Measurements from ENCODE around the gene SRRM3. TPM values are rescaled to one million over a fixed set of nuclear protein-coding genes. Genes with fewer than 3 reads are reported as not detected.

Gene SRRM3
- polyA plus RNA-seq, 1 of the 3 experiments (the other 2 are of a cell fraction): 2.7 TPM

- peaks cover 8% of the 10 kb centered on the region; the same call in 1 of the 2 replicates for H3K27me3 ChIP-seq (ENCODE audit: insufficient read depth)
- H3K27ac ChIP-seq (ENCODE audit: low read depth in 2 of 2, low read length in 1 of 2): no peak overlapping the region
- 75% methylated on average over 9 of the region's 9 CpGs for WGBS (ENCODE audit: low lambda C conversion rate)
- no peaks in the 10 kb centered on the region for H3K9me3 ChIP-seq
- H3K9me2 ChIP-seq: no peaks in the 10 kb centered on the region
- H3F3A ChIP-seq (replicated peaks; ENCODE audit: insufficient read depth): no peaks in the 10 kb centered on the region
- no peaks in the 10 kb centered on the region for H3K79me2 ChIP-seq (ENCODE audit: insufficient read depth)
- CTCF ChIA-PET: interaction anchor here (2.3 kb wide), 1 partner anchor 11 kb away, joined by 12 read pairs; no protein-coding TSS in a partner anchor
- no peak for DNase-seq
- H3K4me2 ChIP-seq: no peak overlapping the region
- H3K9ac ChIP-seq: no peak overlapping the region
- TF ChIP-seq FOSL2 (IDR thresholded peaks at IDR 0.05; ENCODE audit: borderline replicate concordance, low read depth) (no peak), ZBTB33 (IDR thresholded peaks at IDR 0.05; ENCODE audit: borderline replicate concordance, low read depth) (no peak), RAD21 (IDR thresholded peaks at IDR 0.05; ENCODE audit: low read length) (no peak), EZH2phosphoT487 (IDR thresholded peaks at IDR 0.05; ENCODE audit: borderline replicate concordance, low read depth) (no peak), RXRA (IDR thresholded peaks at IDR 0.05; ENCODE audit: borderline replicate concordance, low read depth) (no peak), NFIC (IDR thresholded peaks at IDR 0.05; ENCODE audit: borderline replicate concordance) (no peak), GATA2 (CRISPR knock-in tag; IDR thresholded peaks at IDR 0.05) (no peak), EP300 (IDR thresholded peaks at IDR 0.05; ENCODE audit: borderline replicate concordance in 1 of 2, low read depth in 1 of 2, low read length in 1 of 2) (no peak), USF1 (IDR thresholded peaks at IDR 0.05; ENCODE audit: borderline replicate concordance, low read depth) (no peak), PBX3 (IDR thresholded peaks at IDR 0.05) (no peak), SIN3A (IDR thresholded peaks at IDR 0.05; ENCODE audit: borderline replicate concordance, low read depth, low read length) (no peak), USF2 (IDR thresholded peaks at IDR 0.05; ENCODE audit: borderline replicate concordance, low read depth, low read length) (no peak), ELF1 (IDR thresholded peaks at IDR 0.05) (no peak), CTCF (IDR thresholded peaks at IDR 0.05) (no peak), RCOR1 (IDR thresholded peaks at IDR 0.05; ENCODE audit: low read length) (no peak), JUND (IDR thresholded peaks at IDR 0.05) (no peak), RFX5 (IDR thresholded peaks at IDR 0.05; ENCODE audit: low read length) (no peak), MEF2A (IDR thresholded peaks at IDR 0.05; ENCODE audit: borderline replicate concordance, low read depth) (no peak)
- no peak overlapping the region for H3K4me3 ChIP-seq (ENCODE audit: low read depth in 2 of 2, low read length in 1 of 2)
- no peak overlapping the region for H2AFZ ChIP-seq (ENCODE audit: low read depth)
- H3K36me3 ChIP-seq (replicated peaks in 1 of 2; ENCODE audit: control insufficient read depth in 1 of 2, insufficient read depth in 2 of 2, low read length in 1 of 2): no peaks in the 10 kb centered on the region
- peaks cover 0 to 8% of the 10 kb centered on the region in 2 experiments; a peak in 1 of 4 replicates for H3K4me1 ChIP-seq (ENCODE audit: control insufficient read depth in 1 of 2, insufficient read depth in 2 of 2, low read depth in 1 of 2, low read length in 1 of 2)
- POLR2A ChIA-PET: no interaction called here
- H4K20me1 ChIP-seq (ENCODE audit: insufficient read depth): no peaks in the 10 kb centered on the region
Measured at GRCh38 chr7:76231583-76231982, 29.9 kb downstream of the SRRM3 start.
